ENCODE data around the gene PRPF19.

The PRPF19 gene

DNA sequence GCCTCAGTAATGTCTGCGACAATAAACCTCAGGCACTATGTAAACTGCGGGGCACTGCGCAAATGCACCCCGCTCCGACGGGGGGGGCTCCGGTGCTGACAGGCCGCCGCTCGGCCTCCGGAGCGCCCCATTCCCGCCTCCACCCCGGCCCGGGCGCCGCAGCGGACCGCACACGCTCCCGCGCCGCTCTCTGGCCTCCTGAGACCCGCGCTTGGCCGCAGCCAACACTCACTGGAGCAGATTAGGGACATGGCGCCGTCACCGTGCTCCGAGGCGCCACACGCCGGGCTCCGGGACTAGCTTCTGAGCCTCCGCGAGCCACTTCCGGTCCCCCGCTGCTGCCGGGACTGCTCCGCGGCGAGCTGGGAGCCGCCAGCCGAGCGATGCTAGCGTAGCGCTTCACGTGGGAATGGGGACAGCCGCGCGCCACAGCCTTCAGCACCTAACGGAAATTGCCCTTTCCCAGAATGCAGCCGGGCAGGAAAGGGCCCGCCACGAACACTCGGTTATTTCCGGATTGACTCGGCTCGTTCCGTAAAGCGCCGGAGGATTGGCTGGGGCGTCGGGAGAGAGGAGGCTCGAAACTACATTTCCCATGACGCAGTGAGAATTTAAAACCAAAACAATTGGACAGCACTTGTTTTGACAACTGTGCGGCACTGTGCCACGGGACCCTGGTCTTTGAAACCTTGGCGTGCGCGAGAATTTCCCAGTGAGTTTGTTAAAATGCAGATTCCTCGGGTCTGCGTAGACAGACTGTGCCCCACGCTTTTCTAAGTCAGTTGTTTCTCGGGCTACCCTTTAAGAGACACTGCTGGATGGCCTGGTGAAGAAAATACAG lies at the start of gene PRPF19:
Gene PRPF19 (minus strand): TSS at position 454 of the 841 bp plus-strand sequence. CDS start 203 bp downstream, at position 251.
- FAIRE-seq, result no peak

DNA sequence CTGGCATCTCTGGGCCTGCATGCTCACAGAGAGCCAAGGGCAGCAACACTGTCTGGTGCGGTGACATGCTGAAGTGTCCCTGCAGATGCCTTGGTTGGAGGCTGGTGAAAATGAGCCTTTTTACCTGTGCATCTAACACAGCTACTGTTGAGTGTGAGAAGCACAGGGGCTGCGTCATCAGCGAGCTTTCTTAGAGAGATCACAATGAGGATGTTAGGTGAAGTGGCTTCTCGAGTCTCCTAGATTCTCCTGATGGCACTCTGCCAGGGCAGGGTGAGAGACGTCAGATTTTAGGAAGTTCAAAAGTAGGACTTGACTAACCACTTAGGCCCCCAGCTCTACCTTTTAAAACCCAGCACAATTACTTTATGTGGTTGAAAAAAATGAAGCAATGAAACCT lies 49.2 kb upstream of the PRPF19 start:
- no peak for FAIRE-seq

DNA sequence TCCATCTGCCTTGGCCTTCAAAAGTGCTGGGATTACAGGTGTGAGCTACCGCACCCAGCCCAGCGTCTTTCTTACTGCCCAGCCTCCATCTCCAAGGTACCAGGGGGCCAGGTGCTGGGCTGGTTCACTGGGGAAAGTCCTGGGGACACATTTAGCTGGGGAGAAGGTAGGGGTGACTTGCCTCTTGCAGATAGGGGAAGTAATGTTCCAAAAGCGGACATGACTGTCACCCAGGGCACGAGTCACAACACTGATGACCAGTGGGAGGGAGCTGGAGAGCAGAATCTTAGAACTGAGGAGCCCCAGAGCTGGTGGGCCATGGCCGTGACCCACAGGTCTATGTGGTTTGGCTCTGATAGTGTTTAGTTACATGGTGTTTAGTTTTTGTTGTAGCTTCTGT lies 48.0 kb upstream of the PRPF19 start:
- no peak for FAIRE-seq

GRCh38 chr11:60953781-60954180 lies 47.4 kb upstream of the PRPF19 start:
- FAIRE-seq, result no peak

- FAIRE-seq, result no peak
These were observed 46.4 kb upstream of the PRPF19 start for GRCh38 chr11:60952742-60953170.

DNA sequence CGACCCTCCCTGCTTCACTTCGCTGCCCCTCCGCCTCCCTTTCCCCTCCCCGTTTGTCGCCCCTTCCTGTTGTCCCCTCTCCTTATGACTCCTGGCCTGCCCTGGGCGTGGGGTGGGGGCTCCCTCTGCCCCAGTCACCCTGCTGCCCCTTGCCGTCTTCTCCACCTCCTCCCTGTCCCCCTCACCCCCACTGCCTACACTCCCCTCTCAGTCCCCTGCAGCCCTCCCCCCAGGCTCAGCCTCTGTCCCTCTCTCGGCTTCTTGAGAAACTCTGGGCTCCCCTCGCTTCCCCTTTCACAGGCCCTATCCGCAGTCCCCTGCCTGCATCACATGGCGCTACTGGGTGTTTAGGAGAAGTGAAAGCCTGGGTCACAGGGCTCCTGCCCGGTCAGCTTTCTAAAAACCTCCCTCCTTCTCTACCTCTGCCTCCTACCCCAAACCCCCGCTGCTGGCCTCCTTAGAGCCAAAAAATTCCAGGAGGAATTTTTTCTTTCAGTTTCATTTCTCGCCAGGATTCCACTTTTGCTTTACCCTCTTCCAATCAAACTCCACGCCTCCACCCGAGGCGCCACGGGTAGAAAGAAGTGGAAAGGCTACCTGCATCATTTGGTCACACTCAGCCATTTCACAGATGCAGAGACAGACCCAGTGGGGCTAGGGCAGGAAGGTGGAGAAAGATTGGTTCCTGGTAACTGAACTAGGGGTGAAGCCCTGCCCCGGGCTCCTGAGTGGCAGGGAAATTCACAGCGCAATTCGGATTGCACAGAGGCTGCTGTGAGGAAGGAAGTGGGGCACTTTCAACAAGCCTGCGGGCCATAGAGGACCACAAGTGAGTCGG lies 45.7 kb upstream of the PRPF19 start, which contains the start of gene SLC15A3:
Gene SLC15A3 (minus strand): TSS at position 273 of the 838 bp plus-strand sequence. CDS start 625 bp downstream, outside the sequence.
- FAIRE-seq, result no peak

DNA sequence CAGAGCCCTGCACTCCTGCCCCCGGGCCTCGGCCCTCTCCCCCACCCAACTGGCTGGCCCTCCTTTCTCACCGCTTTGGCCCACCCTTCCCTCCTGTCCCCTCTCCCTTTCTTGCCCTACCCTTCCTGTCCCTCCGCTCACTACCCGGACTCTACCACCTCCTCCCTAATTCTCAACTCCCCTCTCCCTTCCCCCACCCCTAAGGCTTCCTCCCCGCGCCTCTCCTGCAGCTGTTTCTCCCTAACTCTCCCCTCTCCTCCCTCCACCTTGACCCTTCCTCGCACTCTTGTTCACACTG lies 45.2 kb upstream of the PRPF19 start:
- FAIRE-seq, result no peak

DNA sequence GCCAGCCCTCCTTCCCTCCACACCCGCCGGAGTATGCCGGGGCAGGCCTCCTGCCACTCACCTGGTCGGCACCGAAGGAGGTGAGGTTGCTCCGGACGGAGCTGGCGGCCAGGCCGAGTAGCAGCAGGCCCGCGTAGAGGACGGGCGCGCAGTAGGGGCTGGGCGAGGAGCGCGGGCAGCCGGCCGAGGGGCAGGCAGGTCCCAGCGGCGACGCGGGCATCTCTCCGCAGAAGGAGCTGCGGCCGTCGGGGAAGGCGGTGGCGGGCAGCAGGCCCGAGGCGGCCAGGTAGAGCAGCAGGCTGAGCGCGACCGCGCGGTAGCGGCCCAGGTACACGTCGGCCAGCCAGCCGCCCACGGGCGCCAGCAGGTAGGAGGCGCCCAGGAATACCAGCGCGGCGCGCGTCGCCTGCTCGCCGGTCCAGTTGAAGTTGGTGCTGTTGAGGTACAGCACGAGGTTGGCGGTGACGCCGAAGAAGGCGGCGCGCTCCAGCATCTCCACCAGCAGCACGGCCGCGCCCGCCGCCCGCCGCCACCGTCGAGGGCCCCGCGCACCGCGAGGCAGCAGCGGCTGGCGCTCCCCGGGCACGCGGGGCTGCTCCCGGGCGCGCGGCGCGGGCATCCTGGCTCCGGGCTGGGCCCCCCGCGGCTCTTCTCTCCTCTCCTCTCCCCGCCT lies 44.7 kb upstream of the PRPF19 start:
- no peak for FAIRE-seq

- no peak for FAIRE-seq
These were observed 43.6 kb upstream of the PRPF19 start for GRCh38 chr11:60950024-60950423.

- FAIRE-seq, result no peak
These were observed 41.9 kb upstream of the PRPF19 start for GRCh38 chr11:60948250-60948649.

- no peak for FAIRE-seq
These were observed 41.3 kb upstream of the PRPF19 start for GRCh38 chr11:60947700-60948099.

DNA sequence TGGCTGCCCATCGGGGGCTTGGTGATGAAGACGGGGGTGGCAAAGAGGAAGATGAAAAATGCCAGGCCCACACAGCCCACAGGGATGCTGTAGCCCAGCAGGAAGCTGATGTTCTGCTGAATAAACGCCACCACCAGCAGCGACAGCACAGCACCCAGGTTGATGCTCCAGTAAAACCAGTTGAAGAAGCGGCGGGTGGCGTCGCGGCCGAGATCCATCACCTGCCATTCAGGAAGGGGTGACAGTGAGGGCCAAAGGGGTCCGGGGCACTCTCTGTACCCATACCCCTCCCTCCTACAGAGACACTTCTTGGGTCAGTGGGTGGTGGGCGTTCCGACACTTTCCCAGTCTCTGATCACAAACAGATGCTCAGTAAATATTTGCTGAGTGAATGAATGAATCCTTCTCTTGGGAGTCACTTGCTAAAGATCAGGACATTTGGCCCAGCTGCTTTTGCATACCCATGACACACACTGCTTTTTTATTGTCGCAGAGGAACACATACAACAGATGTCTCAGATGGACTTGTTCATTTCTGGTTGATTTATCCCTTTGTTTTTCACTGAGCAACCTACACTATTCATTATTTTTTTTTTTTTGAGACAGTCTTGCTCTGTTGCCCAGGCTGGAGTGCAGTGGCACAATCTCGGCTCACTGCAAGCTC lies 40.3 kb upstream of the PRPF19 start:
- no peak for FAIRE-seq

- FAIRE-seq, result no peak
These were observed 38.9 kb upstream of the PRPF19 start for GRCh38 chr11:60945295-60945667.

DNA sequence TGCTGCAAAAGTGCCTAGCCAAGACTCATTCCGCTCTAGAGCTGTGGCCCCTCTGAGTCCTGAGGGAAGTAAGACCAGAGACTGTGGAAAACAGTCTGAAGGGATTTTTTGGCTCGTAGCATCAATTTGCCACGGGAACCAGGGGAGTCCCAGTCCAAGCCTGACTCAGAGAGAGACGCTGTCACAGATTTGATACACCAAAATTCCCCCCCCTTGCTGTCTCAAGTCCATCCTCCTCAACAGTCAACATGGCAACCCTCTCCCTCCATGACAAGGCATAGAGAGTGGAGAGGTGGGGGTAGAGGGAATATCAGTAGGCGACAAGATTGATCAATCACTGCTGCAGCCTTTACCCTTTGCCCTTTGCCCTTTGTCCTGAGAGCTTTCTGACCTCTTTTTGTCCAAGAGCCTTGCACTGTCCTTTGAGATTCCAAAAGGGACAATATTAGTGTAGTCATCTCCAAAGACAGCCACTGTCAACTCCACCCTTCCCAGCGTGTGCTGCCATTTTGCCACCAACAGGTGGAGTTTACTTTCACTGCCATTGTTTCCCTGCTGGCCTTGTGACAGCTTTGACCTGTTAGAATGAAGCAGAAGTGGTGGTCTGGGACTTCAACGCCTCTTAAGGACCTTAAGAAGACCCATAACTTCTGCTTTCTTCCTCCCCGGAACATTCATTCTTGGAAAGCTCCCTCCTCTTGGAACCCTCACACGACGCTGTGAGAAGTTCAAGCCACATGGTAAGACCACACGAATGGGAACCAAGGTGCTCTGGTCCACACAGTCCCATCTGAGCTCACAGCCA lies 38.3 kb upstream of the PRPF19 start:
- no peak for FAIRE-seq

DNA sequence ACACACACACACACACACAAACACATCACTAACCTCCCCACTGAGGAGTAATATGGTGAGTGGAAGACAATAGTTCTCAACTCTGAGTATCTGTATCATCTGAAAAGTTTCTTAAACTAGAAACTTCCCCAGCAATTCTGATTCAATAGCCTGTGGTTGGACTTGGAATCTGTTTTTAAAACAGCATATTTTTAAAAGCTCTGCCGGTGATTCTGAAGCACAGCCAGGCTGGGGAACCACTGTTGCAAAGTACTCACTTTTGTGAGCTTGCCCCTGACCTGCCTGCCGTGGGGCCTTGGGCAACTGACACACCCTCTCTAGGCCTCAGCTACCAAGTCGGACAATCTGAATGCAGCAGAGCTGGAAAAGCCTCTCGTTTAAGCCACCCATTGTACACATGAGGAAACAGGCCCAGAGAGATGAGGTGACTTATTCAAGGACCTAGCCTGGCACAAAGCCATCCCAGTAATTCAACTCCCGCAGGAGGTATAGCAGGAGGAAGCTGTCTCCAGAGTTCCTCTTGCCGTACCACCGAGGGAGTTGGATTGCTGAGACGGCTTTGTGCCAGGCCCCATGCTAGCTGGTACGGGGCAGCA lies 36.7 kb upstream of the PRPF19 start:
- FAIRE-seq, result no peak

- no peak for FAIRE-seq
These were observed 35.8 kb upstream of the PRPF19 start for GRCh38 chr11:60942219-60942618.

DNA sequence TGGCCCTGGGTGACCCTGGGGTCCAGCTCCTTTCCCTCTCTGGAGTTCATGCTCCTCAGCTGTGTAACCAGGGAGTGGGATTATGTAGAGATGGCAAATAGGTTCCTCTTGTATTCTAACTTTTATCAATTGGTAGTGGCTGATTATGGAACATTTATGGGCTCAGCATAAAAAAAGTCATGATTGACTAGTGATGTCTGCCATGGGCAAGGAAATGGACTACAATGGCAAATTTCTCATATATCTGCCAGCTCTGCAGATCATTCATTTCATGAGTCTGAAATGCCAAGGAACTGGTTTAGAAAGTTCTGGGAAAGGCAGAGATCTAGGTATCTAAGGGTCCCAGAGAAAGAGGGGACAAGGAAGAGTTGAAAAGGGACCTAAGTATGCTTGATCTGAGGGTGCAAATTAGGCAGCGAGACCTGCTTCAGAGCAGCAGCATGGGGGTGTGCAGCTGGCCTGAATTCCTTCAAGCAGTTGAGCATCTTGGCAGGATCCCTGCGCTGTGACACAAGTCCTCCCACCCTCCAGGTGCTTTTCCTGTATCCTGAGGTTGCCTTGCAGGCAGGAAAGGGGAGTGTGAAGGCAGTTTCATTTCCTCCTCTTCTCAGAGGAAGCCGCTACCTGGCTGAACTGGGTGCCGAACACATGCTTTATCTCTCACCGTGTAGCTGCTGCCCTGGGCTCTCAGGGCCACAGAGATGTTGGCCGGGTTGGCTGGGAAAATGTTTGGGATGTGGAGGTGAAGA lies 35.2 kb upstream of the PRPF19 start:
- no peak for FAIRE-seq

DNA sequence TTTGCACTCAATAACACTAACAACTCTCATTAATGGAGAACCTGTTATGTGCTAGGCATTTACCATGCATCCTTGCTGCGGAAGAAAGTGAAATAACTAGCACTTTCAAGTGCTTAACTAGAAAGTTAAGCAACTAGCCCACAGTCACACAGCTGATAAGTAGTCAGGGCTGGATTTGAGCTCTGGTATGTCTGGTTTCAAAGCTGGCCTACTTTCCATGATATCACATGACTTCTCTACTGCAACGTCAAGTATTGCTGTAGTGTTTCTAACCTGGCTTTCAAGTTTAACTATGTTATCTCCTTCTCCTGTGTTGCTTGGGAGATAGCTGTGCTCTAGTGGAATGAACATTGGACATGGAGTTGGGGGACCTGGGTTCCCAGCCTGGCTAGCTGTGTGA lies 33.5 kb upstream of the PRPF19 start:
- no peak for FAIRE-seq

- FAIRE-seq, result no peak
These were observed 32.9 kb upstream of the PRPF19 start for GRCh38 chr11:60939301-60939700.

DNA sequence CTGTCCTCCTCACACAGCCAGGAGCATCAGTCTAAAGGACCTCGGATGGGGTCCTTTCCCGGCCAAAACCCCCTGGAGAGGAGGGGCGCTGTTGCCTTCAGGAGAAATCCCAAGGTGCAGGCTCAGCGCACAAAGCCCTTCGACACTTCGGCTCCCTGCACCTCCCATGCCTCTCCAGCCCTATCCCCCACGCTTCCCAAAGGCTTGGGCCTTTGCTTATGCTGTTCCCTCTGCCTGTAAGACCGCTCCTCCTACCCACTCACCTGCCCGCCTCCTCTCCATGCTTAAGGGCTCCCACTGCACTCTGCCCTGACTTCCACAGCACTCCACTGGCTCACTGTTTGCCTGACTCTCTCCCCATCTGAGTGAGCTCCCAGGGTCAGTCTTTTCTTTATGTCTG lies 32.1 kb upstream of the PRPF19 start:
- FAIRE-seq, result no peak

DNA sequence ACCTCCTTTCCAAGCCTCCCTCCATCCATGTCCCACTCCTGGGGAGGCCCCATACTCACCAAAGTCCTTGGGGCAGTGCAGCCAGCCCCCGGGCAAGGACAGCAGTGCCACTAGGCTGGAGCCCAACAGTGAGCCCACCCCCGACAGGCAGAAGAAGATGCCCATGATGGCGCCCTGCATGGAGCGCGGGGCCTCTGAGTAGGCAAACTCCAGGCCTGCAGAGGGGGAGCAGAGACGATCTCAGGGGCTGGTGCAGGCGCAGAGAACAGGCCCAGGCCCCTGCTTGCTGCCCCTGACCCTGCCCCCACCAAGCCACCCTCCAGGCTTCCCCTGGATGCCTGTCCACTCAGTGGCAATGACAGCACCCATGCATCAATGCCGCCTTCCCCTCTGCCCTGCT lies 31.4 kb upstream of the PRPF19 start:
- no peak for FAIRE-seq

Data from colon (tissue), 2 donors.